ENCODE results near the gene BBS1.

GRCh38 chr11:66489636-66490035, 20.8 kb upstream of the BBS1 start:
- TF ChIP-seq POLR2A (IDR thresholded peaks at IDR 0.05): no peak
- TF ChIP-seq CTCF (IDR thresholded peaks at IDR 0.05): no peak
